Measurements from ENCODE around the gene ZMAT5.

ZMAT5 gene

DNA sequence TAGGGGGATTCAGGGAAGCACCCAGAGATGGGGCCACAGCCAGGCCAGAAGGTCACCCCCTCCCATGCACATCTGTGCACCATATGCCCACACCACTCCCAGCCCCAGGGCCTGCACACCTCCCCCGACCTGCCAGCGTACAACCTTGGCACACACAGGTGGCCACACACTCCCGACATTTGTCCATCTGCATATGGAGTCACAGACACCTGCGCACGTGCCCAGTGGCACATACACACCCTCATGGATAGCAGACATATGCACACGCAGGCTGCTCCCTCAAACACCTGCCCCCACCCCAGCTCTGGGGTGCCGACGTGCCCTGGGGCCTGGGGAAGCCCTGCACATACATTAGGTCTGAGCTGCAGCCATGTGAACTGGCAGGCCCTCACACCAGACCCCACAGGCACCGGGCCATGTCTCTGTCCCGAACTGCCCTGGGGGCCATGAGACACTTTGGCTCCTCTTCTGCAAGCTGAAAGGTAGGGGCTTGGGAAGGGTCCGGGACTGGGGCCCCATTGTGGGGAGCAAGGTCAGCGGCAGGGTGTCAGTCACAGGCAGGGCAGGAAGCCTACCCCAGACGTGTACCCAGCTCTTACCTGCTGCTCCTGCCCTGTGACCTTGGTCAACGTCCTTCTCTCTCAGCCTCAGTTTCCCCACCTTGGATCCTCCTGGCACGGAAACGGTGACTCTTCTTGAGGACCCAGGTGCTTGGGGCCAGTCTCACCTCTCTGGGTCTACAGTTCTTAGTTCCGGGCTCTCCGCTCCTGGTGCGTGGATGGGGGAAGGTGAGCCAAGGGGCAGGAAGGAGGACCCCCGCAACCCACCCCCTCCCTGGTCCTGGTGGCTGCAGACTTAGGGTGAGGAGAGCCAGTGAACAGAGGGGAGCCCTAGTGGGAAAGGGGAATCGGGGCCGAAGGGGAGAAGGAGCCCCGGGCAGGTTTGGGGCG is 47.6 kb downstream of the ZMAT5 start:
- ATAC-seq = no peak
- TF ChIP-seq ISL1 (CRISPR knock-in tag; IDR thresholded peaks at IDR 0.05) (no peak), BACH2 (CRISPR knock-in tag; IDR thresholded peaks at IDR 0.05; ENCODE audit: borderline replicate concordance) (no peak), CSDC2 (CRISPR knock-in tag; IDR thresholded peaks at IDR 0.05) (no peak), PPARA (CRISPR knock-in tag; IDR thresholded peaks at IDR 0.05; ENCODE audit: borderline replicate concordance) (no peak), ZFP30 (CRISPR knock-in tag; IDR thresholded peaks at IDR 0.05) (no peak), POU6F1 (CRISPR knock-in tag; IDR thresholded peaks at IDR 0.05; ENCODE audit: borderline replicate concordance, low read depth) (no peak), TSHZ2 (CRISPR knock-in tag; IDR thresholded peaks at IDR 0.05) (no peak), PATZ1 (CRISPR knock-in tag; IDR thresholded peaks at IDR 0.05; ENCODE audit: borderline replicate concordance) (no peak), CREB5 (CRISPR knock-in tag; IDR thresholded peaks at IDR 0.05; ENCODE audit: low read depth) (no peak), GLIS3 (CRISPR knock-in tag; IDR thresholded peaks at IDR 0.05) (no peak), TOX (CRISPR knock-in tag; IDR thresholded peaks at IDR 0.05; ENCODE audit: borderline replicate concordance) (no peak), ZFP3 (CRISPR knock-in tag; IDR thresholded peaks at IDR 0.05) (no peak)

- TF ChIP-seq ZNF565 (CRISPR knock-in tag; conservative IDR thresholded peaks at IDR 0.05; ENCODE audit: low read depth) (no peak), POU6F1 (CRISPR knock-in tag; IDR thresholded peaks at IDR 0.05; ENCODE audit: borderline replicate concordance, low read depth) (no peak), ZNF8 (CRISPR knock-in tag; IDR thresholded peaks at IDR 0.05) (no peak), PPARA (CRISPR knock-in tag; IDR thresholded peaks at IDR 0.05; ENCODE audit: borderline replicate concordance) (no peak), BACH2 (CRISPR knock-in tag; IDR thresholded peaks at IDR 0.05; ENCODE audit: borderline replicate concordance) (no peak), ZFP30 (CRISPR knock-in tag; IDR thresholded peaks at IDR 0.05) (no peak), PATZ1 (CRISPR knock-in tag; IDR thresholded peaks at IDR 0.05; ENCODE audit: borderline replicate concordance) (no peak), ARNTL (CRISPR knock-in tag; IDR thresholded peaks at IDR 0.05; ENCODE audit: borderline replicate concordance, low read depth) (no peak), ZFP3 (CRISPR knock-in tag; IDR thresholded peaks at IDR 0.05) (no peak), OSR1 (CRISPR knock-in tag; IDR thresholded peaks at IDR 0.05) (no peak), ZNF70 (CRISPR knock-in tag; IDR thresholded peaks at IDR 0.05) (no peak), CSDC2 (CRISPR knock-in tag; IDR thresholded peaks at IDR 0.05) (no peak), ZC3H10 (CRISPR knock-in tag; IDR thresholded peaks at IDR 0.05) (no peak), TSHZ2 (CRISPR knock-in tag; IDR thresholded peaks at IDR 0.05) (no peak), ISL1 (CRISPR knock-in tag; IDR thresholded peaks at IDR 0.05) (no peak), TOX (CRISPR knock-in tag; IDR thresholded peaks at IDR 0.05; ENCODE audit: borderline replicate concordance) (no peak)
- TF ChIP-seq, protein P1, sequence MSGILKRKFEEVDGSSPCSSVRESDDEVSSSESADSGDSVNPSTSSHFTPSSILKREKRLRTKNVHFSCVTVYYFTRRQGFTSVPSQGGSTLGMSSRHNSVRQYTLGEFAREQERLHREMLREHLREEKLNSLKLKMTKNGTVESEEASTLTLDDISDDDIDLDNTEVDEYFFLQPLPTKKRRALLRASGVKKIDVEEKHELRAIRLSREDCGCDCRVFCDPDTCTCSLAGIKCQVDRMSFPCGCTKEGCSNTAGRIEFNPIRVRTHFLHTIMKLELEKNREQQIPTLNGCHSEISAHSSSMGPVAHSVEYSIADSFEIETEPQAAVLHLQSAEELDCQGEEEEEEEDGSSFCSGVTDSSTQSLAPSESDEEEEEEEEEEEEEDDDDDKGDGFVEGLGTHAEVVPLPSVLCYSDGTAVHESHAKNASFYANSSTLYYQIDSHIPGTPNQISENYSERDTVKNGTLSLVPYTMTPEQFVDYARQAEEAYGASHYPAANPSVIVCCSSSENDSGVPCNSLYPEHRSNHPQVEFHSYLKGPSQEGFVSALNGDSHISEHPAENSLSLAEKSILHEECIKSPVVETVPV (CRISPR knock-in tag; IDR thresholded peaks at IDR 0.05) = no peak
- ATAC-seq = no peak
These were observed 49.0 kb downstream of the ZMAT5 start for GRCh38 chr22:29717789-29718188.

Data from SK-N-SH treated with all-trans-retinoic acid at 6 μM for 48 hours (cell line).